Skeletal muscle tissue (tissue), 4 donors: ENCODE data around the gene KCNN3. TPM values are rescaled to one million over a fixed set of nuclear protein-coding genes. Genes with fewer than 3 reads are reported as not detected.

ENCODE experiments used
- H3K27ac ChIP-seq: one replicate; pipeline ENCODE4 v1.7.0; 2013; ENCODE audit warnings: mild to moderate bottlenecking, low read depth, low read length, inconsistent platforms
- H3K27me3 ChIP-seq, 3 donors: one replicate each; pipeline ENCODE4 v1.7.0; 2013; ENCODE audit warnings: low read length in 3 of 3; ENCODE audit not compliant: control insufficient read depth in 3 of 3, insufficient read depth in 3 of 3
- H3K36me3 ChIP-seq, 3 donors: one replicate each; pipeline ENCODE4 v1.7.0; 2013; ENCODE audit warnings: low read length in 3 of 3; ENCODE audit not compliant: control insufficient read depth in 3 of 3, insufficient read depth in 3 of 3
- H3K4me1 ChIP-seq, 3 donors: one replicate each; pipeline ENCODE4 v1.7.0; 2013; ENCODE audit warnings: low read length in 3 of 3, mild to moderate bottlenecking in 3 of 3; ENCODE audit not compliant: control insufficient read depth in 3 of 3, insufficient read depth in 3 of 3
- H3K4me3 ChIP-seq, 3 donors: one replicate each; pipeline ENCODE4 v1.7.0; 2013; ENCODE audit warnings: low read length in 3 of 3
- H3K9ac ChIP-seq, 3 donors: one replicate each; pipeline ENCODE4 v1.7.0; 2013; ENCODE audit warnings: low read length in 3 of 3, mild to moderate bottlenecking in 3 of 3, moderate library complexity in 2 of 3, low read depth in 1 of 3
- H3K9me3 ChIP-seq, 3 donors: one replicate each; pipeline ENCODE4 v1.7.0; 2013; ENCODE audit warnings: low read length in 3 of 3; ENCODE audit not compliant: control insufficient read depth in 3 of 3
- total RNA-seq: library from RNA; depleted of rRNA; stranded (reverse); fragments of >200 nt; gene quantifications from one replicate; pipeline ENCODE4 v1.2.3, GENCODE V29; 2014
- donor health status: Osteomylitis.

KCNN3 gene
- total RNA-seq, 1 donor from 2014 or later = 3.7 TPM

- Histone ChIP-seq H3K4me1 (no peaks in the 10 kb centered on the region), H3K9ac (no peak overlapping the region), H3K36me3 (no peaks in the 10 kb centered on the region), H3K4me3 (no peak overlapping the region), H3K27me3 (peaks cover 0 to under 1% (median 0%) of the 10 kb centered on the region in 3 donors), H3K27ac (no peak overlapping the region), H3K9me3 (no peaks in the 10 kb centered on the region)
These were observed 203.9 kb downstream of the KCNN3 start for GRCh38 chr1:154666051-154666790.

- Histone ChIP-seq H3K36me3 (no peaks in the 10 kb centered on the region), H3K4me3 (no peak overlapping the region), H3K4me1 (no peaks in the 10 kb centered on the region), H3K9me3 (no peaks in the 10 kb centered on the region), H3K27me3 (peaks cover 0 to 4% (median 0%) of the 10 kb centered on the region in 3 donors), H3K27ac (no peak overlapping the region), H3K9ac (no peak overlapping the region)
These were observed 205.6 kb downstream of the KCNN3 start for GRCh38 chr1:154664331-154665002.

GRCh38 chr1:154663471-154664060, 206.5 kb downstream of the KCNN3 start:
- Histone ChIP-seq H3K27me3 (peaks cover 0 to 4% (median 0%) of the 10 kb centered on the region in 3 donors), H3K9ac (no peak overlapping the region), H3K9me3 (no peaks in the 10 kb centered on the region), H3K4me3 (no peak overlapping the region), H3K4me1 (no peaks in the 10 kb centered on the region), H3K27ac (no peak overlapping the region), H3K36me3 (no peaks in the 10 kb centered on the region)

GRCh38 chr1:154661110-154661509, 209.0 kb downstream of the KCNN3 start:
- Histone ChIP-seq H3K27ac (no peak overlapping the region), H3K9me3 (no peaks in the 10 kb centered on the region), H3K9ac (no peak overlapping the region), H3K4me3 (no peak overlapping the region), H3K4me1 (no peaks in the 10 kb centered on the region), H3K36me3 (no peaks in the 10 kb centered on the region), H3K27me3 (peaks cover 0 to 9% (median 2%) of the 10 kb centered on the region in 3 donors)

GRCh38 chr1:154659823-154660592, 210.1 kb downstream of the KCNN3 start:
- Histone ChIP-seq H3K9me3 (no peaks in the 10 kb centered on the region), H3K4me3 (no peak overlapping the region), H3K27me3 (peaks cover 0 to 9% (median 2%) of the 10 kb centered on the region in 3 donors), H3K36me3 (no peaks in the 10 kb centered on the region), H3K27ac (no peak overlapping the region), H3K9ac (no peak overlapping the region), H3K4me1 (no peaks in the 10 kb centered on the region)

- H3K9ac ChIP-seq = no peak overlapping the region
These were observed 212.5 kb downstream of the KCNN3 start for GRCh38 chr1:154657556-154657955.

GRCh38 chr1:154652893-154653292, 217.2 kb downstream of the KCNN3 start:
- Histone ChIP-seq H3K27me3 (peaks cover 2 to 5% (median 2%) of the 10 kb centered on the region in 3 donors), H3K4me3 (no peak overlapping the region), H3K9ac (no peak overlapping the region), H3K4me1 (no peaks in the 10 kb centered on the region), H3K27ac (no peak overlapping the region), H3K36me3 (no peaks in the 10 kb centered on the region), H3K9me3 (no peaks in the 10 kb centered on the region)

More at GRCh38 chr1:154657556-154657955, 212.5 kb downstream of the KCNN3 start:
- H3K27me3 ChIP-seq = peaks cover 2 to 9% (median 2%) of the 10 kb centered on the region in 3 donors
- no peak overlapping the region for H3K4me3 ChIP-seq
- no peaks in the 10 kb centered on the region for H3K9me3 ChIP-seq
- H3K27ac ChIP-seq = no peak overlapping the region
- no peaks in the 10 kb centered on the region for H3K36me3 ChIP-seq
- H3K4me1 ChIP-seq = no peaks in the 10 kb centered on the region

Other genes with a start within 250 kb of the KCNN3 start
- gene PMVK, start 66.4 kb upstream of the KCNN3 start, total RNA-seq = 12.5 TPM
- gene PBXIP1, start 85.8 kb upstream of the KCNN3 start, total RNA-seq = 190 TPM
- 16.2 TPM for gene PYGO2, start 91.5 kb upstream of the KCNN3 start, total RNA-seq
- 36.0 TPM for gene SHC1, start 100.5 kb upstream of the KCNN3 start, total RNA-seq
- gene CKS1B, start 104.4 kb upstream of the KCNN3 start, total RNA-seq = 31.8 TPM
- 16.2 TPM for gene FLAD1, start 113.1 kb upstream of the KCNN3 start, total RNA-seq
- gene LENEP, start 123.3 kb upstream of the KCNN3 start, total RNA-seq = not detected
- gene ZBTB7B, start 132.5 kb upstream of the KCNN3 start, total RNA-seq = 7.8 TPM
- gene DCST2, start 163.5 kb upstream of the KCNN3 start, total RNA-seq = not detected
- gene DCST1, start 163.5 kb upstream of the KCNN3 start, total RNA-seq = not detected
- 33.9 TPM for gene ADAM15, start 181.0 kb upstream of the KCNN3 start, total RNA-seq
- gene EFNA4, start 193.5 kb upstream of the KCNN3 start, total RNA-seq = 3.7 TPM
- 0.52 TPM for gene EFNA3, start 208.6 kb upstream of the KCNN3 start, total RNA-seq